Coronary artery (tissue), 2 donors: ENCODE measurements around the gene CCL20.

Source experiments
- DNase-seq: peaks from one replicate; pipeline ENCODE4 v3.0.0-alpha.2; 2017; ENCODE audit warnings: low spot score
- H3K27ac ChIP-seq, 2 donors: fragments of 200-600 bp; sonication (generic); one replicate each; pipeline ENCODE4 v1.5.1; 2016 to 2019
- H3K4me3 ChIP-seq: fragments of 200-600 bp; sonication (generic); 2 replicates; pipeline ENCODE4 v1.5.1; 2016; ENCODE audit warnings: mild to moderate bottlenecking, moderate library complexity
- CTCF ChIP-seq: fragments of 200-600 bp; sonication (generic); IDR thresholded peaks from one replicate; pipeline ENCODE4 v1.5.1; 2019; ENCODE audit warnings: antibody characterized with exemption

The CCL20 gene

DNA sequence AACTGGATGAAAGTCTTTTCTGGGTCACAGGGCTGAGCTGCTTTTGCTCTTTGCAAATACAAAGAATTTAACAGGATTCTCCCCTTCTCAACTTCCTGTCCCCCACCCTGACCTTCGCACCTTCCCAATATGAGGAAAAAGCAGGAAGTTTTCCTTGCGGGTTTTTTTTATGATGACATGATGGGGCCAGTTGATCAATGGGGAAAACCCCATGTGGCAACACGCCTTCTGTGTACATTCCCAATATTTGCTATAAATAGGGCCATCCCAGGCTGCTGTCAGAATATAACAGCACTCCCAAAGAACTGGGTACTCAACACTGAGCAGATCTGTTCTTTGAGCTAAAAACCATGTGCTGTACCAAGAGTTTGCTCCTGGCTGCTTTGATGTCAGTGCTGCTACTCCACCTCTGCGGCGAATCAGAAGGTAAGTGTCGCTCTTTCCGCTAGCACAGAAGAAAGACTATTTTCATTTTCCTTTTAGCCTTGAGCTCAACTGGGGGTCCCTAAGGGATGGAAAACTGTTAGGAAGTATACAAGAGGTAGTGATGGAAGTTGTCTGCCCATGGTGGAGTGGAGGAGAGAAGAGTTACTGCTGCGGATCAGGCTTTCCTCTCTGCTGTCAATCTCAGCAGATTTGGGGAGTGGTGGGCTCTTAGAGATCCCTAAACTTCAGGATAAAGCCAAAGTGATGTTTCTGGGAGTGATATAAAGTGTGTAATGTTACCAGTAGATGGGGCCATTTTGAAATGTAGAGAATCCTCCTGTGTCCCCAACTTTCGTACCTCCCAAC, at the start of gene CCL20:
Gene CCL20, plus strand, starts transcription at position 281 of the 792 bp plus-strand sequence. Its CDS starts 70 bp downstream, at position 351.
- Histone ChIP-seq H3K4me3 (no peak within 1 kb of the TSS), H3K27ac (no peak within 1 kb of the TSS)
- DNase-seq = no peak
- no peak for TF ChIP-seq CTCF

DNA sequence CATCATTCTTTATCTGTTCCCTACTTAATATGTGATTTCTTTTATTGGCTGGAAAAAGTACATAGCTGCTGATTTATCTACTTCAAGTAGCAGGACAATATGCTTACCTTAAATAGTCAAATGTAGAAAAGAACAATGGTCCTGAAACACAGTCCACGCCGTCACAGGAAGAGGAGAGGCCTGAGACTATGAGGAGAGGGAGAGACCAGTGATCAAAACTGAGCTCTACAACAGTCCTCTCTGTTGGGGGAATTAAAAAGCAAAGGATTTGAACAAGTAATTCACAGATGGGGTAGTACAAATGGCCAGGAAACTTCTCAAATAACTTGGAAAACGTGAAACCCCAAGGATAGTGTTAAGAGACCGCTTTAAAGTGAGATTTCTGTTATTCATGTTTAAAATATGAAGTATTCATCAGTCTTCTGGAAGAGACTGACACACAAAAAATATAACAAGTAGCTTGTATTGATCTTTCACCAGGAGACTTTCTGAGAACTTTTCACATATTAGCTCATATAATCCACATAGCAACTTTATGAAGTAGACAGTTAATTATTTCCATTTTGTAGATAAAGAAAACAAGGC, 47.8 kb upstream of the CCL20 start:
- Histone ChIP-seq H3K4me3 (no peak overlapping the region), H3K27ac (peak overlapping the region in 1 of 2 donors; percentile 5)
- no peak for TF ChIP-seq CTCF
- DNase-seq = peak; percentile 7

DNA sequence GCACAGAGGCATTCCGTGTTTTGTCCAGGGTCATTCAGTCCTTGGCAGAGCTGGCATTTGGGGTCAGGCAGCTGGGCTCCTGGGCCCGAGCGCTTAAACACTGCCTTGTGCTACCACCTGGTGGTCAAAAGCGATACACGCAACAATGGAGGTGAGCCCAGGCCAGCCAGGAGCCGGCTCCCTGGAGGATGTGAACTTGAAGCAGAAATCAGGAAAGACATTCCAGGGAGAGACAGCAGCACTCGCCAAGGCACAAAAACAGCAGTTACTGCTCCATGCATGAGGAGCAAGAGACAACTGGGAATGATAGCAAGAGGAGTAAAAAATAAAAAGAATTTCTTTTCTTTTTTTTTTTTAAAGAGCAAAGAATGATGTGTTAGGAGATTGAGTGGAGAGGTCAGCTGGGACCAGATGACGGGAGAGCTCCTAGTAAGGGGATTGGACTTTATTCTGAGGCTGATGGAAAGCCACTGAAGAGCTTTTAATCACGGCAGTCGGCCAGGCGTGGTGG, 47.2 kb upstream of the CCL20 start:
- no peak overlapping the region for H3K4me3 ChIP-seq
- TF ChIP-seq CTCF = peak; percentile 82
- DNase-seq = peak; percentile 84
- H3K27ac ChIP-seq = peak overlapping the region in 1 of 2 donors; percentile 5

DNA sequence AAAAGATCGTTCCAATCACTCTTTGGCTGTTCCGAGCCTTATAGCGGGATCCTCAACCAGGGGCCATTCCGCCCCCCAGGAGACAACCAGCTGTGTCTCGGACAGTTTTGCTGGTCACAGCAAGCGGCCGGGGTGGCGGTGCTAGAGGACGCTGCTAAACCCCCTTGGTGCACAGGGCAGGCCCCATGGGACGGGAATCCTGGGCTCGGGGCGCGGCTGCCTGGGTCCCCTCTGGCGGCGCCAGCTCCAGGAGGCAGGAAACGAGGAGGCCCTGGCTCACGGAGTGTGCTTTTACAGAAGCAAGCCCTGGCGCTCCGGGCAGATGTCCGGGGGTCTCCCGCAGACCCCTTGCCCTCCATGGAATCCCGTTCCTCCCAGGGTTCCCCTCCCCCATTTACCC, 45.8 kb upstream of the CCL20 start:
- Histone ChIP-seq H3K4me3 (no peak overlapping the region), H3K27ac (no peak overlapping the region)
- TF ChIP-seq CTCF = no peak
- DNase-seq = peak; percentile 47

DNA sequence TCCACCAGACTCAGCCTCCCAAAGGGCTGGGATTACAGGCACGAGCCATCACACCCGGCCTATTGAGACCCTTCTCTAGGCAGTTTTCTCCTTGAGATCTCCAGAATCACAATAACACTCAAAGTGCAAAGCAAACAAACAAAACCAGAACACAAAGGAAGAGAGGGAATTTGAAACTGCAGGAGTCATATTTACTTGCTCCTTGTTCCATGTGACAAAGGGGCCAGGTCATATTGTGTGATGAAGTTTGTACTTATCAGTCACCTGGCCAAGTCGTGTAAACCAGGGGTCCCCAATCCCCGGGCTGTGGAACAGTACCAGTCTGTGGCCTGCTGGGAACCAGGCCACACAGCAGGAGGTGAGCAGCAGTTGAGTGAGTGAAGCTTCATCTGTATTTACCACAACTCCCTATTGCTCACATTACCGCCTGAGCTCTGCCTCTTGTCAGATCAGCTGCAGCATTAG, 41.4 kb upstream of the CCL20 start:
- TF ChIP-seq CTCF = no peak
- Histone ChIP-seq H3K27ac (no peak overlapping the region), H3K4me3 (no peak overlapping the region)
- DNase-seq = peak; percentile 54

DNA sequence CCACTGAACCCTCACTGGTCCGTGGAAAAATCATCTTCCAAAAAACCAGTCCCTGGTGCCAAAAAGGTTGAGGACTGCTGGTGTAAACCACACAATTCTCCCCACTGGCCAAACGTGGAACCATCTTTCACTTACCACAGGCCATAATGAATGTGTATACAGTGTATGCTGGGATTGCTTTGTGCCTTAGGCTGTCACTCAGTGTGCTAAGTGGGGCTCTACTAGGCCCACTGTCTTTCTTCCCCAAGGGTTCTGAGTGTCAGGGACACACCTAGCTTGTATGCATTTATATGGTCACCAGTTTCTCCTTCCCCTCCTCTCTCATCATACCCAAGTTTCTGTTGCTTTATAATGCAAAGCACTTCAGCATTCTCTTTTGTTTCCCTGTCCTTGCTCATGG, 40.7 kb upstream of the CCL20 start:
- Histone ChIP-seq H3K27ac (no peak overlapping the region), H3K4me3 (no peak overlapping the region)
- no peak for TF ChIP-seq CTCF
- peak; percentile 50 for DNase-seq
